Measurements from ENCODE around the gene ZNF300. TPM values are rescaled to one million over a fixed set of nuclear protein-coding genes. Genes with fewer than 3 reads are reported as not detected.

ZNF300 gene
- total and polyA plus RNA-seq, 2 of the 13 experiments (the other 11 are each of a cell fraction or from before 2014, with no cell fraction given), result 2.7 to 6.8 TPM

DNA sequence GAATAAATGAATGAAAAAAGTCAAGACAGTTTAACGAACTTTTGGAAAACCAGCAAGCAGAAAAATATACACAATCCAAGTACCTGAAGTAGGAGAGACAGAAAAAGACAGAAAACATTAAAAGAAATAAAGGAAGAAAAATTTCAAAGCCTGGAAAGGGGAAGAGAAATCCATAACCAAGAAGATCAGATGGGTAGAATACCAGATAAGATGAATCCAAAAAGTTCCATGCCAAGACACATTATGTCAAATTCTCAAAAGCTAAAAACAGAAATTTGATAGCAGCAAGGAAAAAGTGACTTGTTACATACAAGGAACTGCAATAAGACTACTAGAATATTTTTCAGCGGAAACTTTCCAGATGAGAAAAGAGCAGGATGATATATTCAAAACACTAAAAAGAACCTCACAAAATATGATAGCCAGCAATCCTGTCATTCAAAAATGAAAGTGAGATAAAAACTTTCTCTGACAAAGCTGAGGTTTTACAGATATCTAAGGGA lies 7.6 kb upstream of the ZNF300 start:
- Histone ChIP-seq H4K20me1 (ENCODE audit: insufficient read depth, low read length) (no peaks in the 10 kb centered on the region), H3K4me1 (ENCODE audit: insufficient read depth, low read length) (0 out of 2 replicates have a peak, but pooled peaks cover 7% of the 10 kb centered on the region), H3K4me2 (ENCODE audit: low read depth, low read length) (no peak overlapping the region), H3K27me3 (ENCODE audit: control insufficient read depth in 1 of 2, insufficient read depth in 2 of 2, low read length in 2 of 2) (no peaks in the 10 kb centered on the region), H3K4me3 (replicated peaks in 1 of 3; ENCODE audit: insufficient read depth in 1 of 3, low read depth in 2 of 3, low read length in 3 of 3) (no peak overlapping the region), H2AFZ (ENCODE audit: low read length) (no peak overlapping the region), H3K9me3 (ENCODE audit: low read length) (peaks cover 59% of the 10 kb centered on the region), H3K79me2 (ENCODE audit: insufficient read depth, low read length) (no peaks in the 10 kb centered on the region), H3K36me3 (replicated peaks in 1 of 2; ENCODE audit: control insufficient read depth in 1 of 2, insufficient read depth in 2 of 2, low read length in 2 of 2) (no peaks in the 10 kb centered on the region), H3K9ac (ENCODE audit: insufficient read depth, low read depth, low read length) (no peak overlapping the region), H3K27ac (ENCODE audit: extremely low read length, insufficient read depth, low read length) (no peak overlapping the region)
- ChIA-PET POLR2A (no interaction called here), CTCF (ENCODE audit: low intra/inter-chr PET ratio, low total read pairs) (no interaction called here)
- BruUV-seq (replicated peaks), result no TSS peak
- intact Hi-C loops (cut with micrococcal nuclease; ENCODE audit: unreplicated experiment) (no loop called here), in situ Hi-C loops (cut with HindIII; ENCODE audit: extremely low pct_ligation_motif_present, low pct_unique_long_range_greater_than_20kb) (no loop called here)
- DNase-seq (ENCODE audit: low spot score), result no peak
- TF ChIP-seq, protein P1, sequence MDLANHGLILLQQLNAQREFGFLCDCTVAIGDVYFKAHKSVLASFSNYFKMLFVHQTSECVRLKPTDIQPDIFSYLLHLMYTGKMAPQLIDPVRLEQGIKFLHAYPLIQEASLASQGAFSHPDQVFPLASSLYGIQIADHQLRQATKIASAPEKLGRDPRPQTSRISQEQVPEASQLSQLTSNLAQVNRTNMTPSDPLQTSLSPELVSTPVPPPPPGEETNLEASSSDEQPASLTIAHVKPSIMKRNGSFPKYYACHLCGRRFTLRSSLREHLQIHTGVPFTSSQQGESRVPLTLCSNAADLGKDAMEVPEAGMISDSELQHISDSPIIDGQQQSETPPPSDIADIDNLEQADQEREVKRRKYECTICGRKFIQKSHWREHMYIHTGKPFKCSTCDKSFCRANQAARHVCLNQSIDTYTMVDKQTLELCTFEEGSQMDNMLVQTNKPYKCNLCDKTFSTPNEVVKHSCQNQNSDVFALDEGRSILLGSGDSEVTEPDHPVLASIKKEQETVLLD (CRISPR knock-in tag; IDR thresholded peaks at IDR 0.05; ENCODE audit: low read depth), result no peak
- TF ChIP-seq SNAPC2 (CRISPR knock-in tag; IDR thresholded peaks at IDR 0.05) (no peak), KLF15 (CRISPR knock-in tag; IDR thresholded peaks at IDR 0.05; ENCODE audit: borderline replicate concordance) (no peak), MATR3 (CRISPR knock-in tag; IDR thresholded peaks at IDR 0.05) (no peak), ZBTB7B (CRISPR knock-in tag; IDR thresholded peaks at IDR 0.05) (no peak)
- TF ChIP-seq, protein P2, sequence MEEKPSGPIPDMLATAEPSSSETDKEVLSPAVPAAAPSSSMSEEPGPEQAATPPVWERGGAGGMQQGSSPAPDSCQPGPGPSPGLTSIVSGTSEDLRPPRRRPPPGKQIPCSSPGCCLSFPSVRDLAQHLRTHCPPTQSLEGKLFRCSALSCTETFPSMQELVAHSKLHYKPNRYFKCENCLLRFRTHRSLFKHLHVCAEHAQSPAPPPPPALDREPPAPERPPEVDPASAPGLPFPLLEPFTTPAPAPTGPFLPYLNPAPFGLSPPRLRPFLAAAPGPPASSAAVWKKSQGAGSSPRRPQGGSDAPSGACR (CRISPR knock-in tag; IDR thresholded peaks at IDR 0.05), result no peak
- TF ChIP-seq, protein P3, sequence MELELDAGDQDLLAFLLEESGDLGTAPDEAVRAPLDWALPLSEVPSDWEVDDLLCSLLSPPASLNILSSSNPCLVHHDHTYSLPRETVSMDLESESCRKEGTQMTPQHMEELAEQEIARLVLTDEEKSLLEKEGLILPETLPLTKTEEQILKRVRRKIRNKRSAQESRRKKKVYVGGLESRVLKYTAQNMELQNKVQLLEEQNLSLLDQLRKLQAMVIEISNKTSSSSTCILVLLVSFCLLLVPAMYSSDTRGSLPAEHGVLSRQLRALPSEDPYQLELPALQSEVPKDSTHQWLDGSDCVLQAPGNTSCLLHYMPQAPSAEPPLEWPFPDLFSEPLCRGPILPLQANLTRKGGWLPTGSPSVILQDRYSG (CRISPR knock-in tag; IDR thresholded peaks at IDR 0.05), result no peak
- TF ChIP-seq, protein P4, sequence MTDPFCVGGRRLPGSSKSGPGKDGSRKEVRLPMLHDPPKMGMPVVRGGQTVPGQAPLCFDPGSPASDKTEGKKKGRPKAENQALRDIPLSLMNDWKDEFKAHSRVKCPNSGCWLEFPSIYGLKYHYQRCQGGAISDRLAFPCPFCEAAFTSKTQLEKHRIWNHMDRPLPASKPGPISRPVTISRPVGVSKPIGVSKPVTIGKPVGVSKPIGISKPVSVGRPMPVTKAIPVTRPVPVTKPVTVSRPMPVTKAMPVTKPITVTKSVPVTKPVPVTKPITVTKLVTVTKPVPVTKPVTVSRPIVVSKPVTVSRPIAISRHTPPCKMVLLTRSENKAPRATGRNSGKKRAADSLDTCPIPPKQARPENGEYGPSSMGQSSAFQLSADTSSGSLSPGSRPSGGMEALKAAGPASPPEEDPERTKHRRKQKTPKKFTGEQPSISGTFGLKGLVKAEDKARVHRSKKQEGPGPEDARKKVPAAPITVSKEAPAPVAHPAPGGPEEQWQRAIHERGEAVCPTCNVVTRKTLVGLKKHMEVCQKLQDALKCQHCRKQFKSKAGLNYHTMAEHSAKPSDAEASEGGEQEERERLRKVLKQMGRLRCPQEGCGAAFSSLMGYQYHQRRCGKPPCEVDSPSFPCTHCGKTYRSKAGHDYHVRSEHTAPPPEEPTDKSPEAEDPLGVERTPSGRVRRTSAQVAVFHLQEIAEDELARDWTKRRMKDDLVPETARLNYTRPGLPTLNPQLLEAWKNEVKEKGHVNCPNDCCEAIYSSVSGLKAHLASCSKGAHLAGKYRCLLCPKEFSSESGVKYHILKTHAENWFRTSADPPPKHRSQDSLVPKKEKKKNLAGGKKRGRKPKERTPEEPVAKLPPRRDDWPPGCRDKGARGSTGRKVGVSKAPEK (CRISPR knock-in tag; IDR thresholded peaks at IDR 0.05; ENCODE audit: borderline replicate concordance), result no peak
- WGBS (ENCODE audit: low lambda C conversion rate), result 49% methylated on average over 2 of the region's 2 CpGs
- no peak for FAIRE-seq
- ATAC-seq, result no peak
